GM21447 (cell line): ENCODE data around the gene CLIC5.

Source experiments
- ATAC-seq: cut with Tn5 transposase; IDR thresholded peaks from one replicate; pipeline ENCODE4 v1.9.1; 2021; ENCODE audit not compliant: unreplicated experiment

CLIC5 gene

GRCh38 chr6:46000905-46001304 lies 14.8 kb downstream of the CLIC5 start:
- no peak for ATAC-seq

- no peak for ATAC-seq
These were observed 17.1 kb downstream of the CLIC5 start for GRCh38 chr6:45998524-45998923.

GRCh38 chr6:45997875-45998506 lies 17.7 kb downstream of the CLIC5 start:
- ATAC-seq: no peak

- no peak for ATAC-seq
These were observed 24.5 kb downstream of the CLIC5 start for GRCh38 chr6:45991189-45991588.

GRCh38 chr6:45990162-45990561 lies 25.5 kb downstream of the CLIC5 start:
- ATAC-seq: no peak

- no peak for ATAC-seq
These were observed 27.0 kb downstream of the CLIC5 start for GRCh38 chr6:45988635-45989034.

- ATAC-seq: no peak
These were observed 27.8 kb downstream of the CLIC5 start for GRCh38 chr6:45987856-45988255.

GRCh38 chr6:45986746-45987274 lies 28.9 kb downstream of the CLIC5 start:
- ATAC-seq: no peak

- no peak for ATAC-seq
These were observed 30.8 kb downstream of the CLIC5 start for GRCh38 chr6:45984788-45985425.

- ATAC-seq: no peak
These were observed 31.3 kb downstream of the CLIC5 start for GRCh38 chr6:45984347-45984746.

- no peak for ATAC-seq
These were observed 32.6 kb downstream of the CLIC5 start for GRCh38 chr6:45983062-45983461.

GRCh38 chr6:45982280-45983036 lies 33.2 kb downstream of the CLIC5 start:
- no peak for ATAC-seq

GRCh38 chr6:45981046-45981445 lies 34.6 kb downstream of the CLIC5 start:
- no peak for ATAC-seq

GRCh38 chr6:45979311-45979710 lies 36.3 kb downstream of the CLIC5 start:
- ATAC-seq: no peak

GRCh38 chr6:45974596-45974995 lies 41.1 kb downstream of the CLIC5 start:
- ATAC-seq: no peak

GRCh38 chr6:45972795-45973503 lies 42.7 kb downstream of the CLIC5 start:
- no peak for ATAC-seq

- no peak for ATAC-seq
These were observed 44.4 kb downstream of the CLIC5 start for GRCh38 chr6:45971287-45971686.

- no peak for ATAC-seq
These were observed 45.3 kb downstream of the CLIC5 start for GRCh38 chr6:45970326-45970725.

GRCh38 chr6:45969883-45970282 lies 45.8 kb downstream of the CLIC5 start:
- no peak for ATAC-seq

- ATAC-seq: no peak
These were observed 46.6 kb downstream of the CLIC5 start for GRCh38 chr6:45969026-45969425.

GRCh38 chr6:45967363-45967762 lies 48.3 kb downstream of the CLIC5 start:
- no peak for ATAC-seq
